CD4-positive, alpha-beta memory T cell (primary cell): ENCODE results near the gene SFI1. TPM values are rescaled to one million over a fixed set of nuclear protein-coding genes. Genes with fewer than 3 reads are reported as not detected.
"Not testable (repeated sequence)": the region's sequence is repeated elsewhere in the genome, so short reads cannot be mapped to it uniquely, and the experiment has no call there.

Experiments
- CTCF ChIA-PET: fragments of 350-600 bp; sonication (Branson Sonifier 250); formaldehyde crosslinking; loops from one replicate; lab custom pipeline; 2021; ENCODE audit warnings: inconsistent platforms; ENCODE audit not compliant: partially characterized antibody; lab: Charles Lee
- POLR2A ChIA-PET: fragments of 350-600 bp; sonication (Branson Sonifier 250); formaldehyde crosslinking; loops from one replicate; lab custom pipeline; 2021; ENCODE audit not compliant: partially characterized antibody; lab: Charles Lee
- DNase-seq, 5 donors: peaks; one replicate each; pipeline versions ENCODE4 v3.0.0 to v3.0.0-alpha.2; 2020 to 2022; ENCODE audit warnings: mixed read lengths in 1 of 5
- H3K27ac ChIP-seq: one replicate; pipeline ENCODE4 v1.7.0; 2013; ENCODE audit warnings: low read depth, low read length
- H3K27me3 ChIP-seq: 2 replicates; pipeline ENCODE4 v1.7.0; 2013; ENCODE audit warnings: mild to moderate bottlenecking, low read length, moderate library complexity; ENCODE audit not compliant: insufficient read depth
- H3K36me3 ChIP-seq: 2 replicates; pipeline ENCODE4 v1.7.0; 2013; ENCODE audit warnings: mild to moderate bottlenecking, low read length, moderate library complexity; ENCODE audit not compliant: insufficient read depth
- H3K4me1 ChIP-seq: 2 replicates; pipeline ENCODE4 v1.7.0; 2013; ENCODE audit warnings: mild to moderate bottlenecking, low read length, moderate library complexity; ENCODE audit not compliant: insufficient read depth
- H3K4me3 ChIP-seq, 2 donors: one replicate each; pipeline ENCODE4 v1.7.0; 2013; ENCODE audit warnings: low read length in 2 of 2, mild to moderate bottlenecking in 1 of 2
- H3K9me3 ChIP-seq, 2 donors: one replicate each; pipeline ENCODE4 v1.7.0; 2013; ENCODE audit warnings: low read length in 2 of 2, control low read depth in 1 of 2; ENCODE audit not compliant: control insufficient read depth in 1 of 2
- H3K27ac Mint-ChIP-seq, 7 donors: one replicate each; pipeline ENCODE4 v1.8.0; 2020 to 2021; ENCODE audit warnings: mixed read lengths in 7 of 7, mild to moderate bottlenecking in 6 of 7, inconsistent platforms in 3 of 7, moderate library complexity in 3 of 7
- H3K27me3 Mint-ChIP-seq, 2 donors: one replicate each; pipeline ENCODE4 v1.8.0; 2020 to 2021; ENCODE audit warnings: mixed read lengths in 2 of 2
- H3K36me3 Mint-ChIP-seq, 2 donors: one replicate each; pipeline ENCODE4 v1.8.0; 2020 to 2021; ENCODE audit warnings: mixed read lengths in 2 of 2, inconsistent platforms in 1 of 2, mild to moderate bottlenecking in 1 of 2
- H3K4me1 Mint-ChIP-seq, 4 donors: one replicate each; pipeline ENCODE4 v1.8.0; 2020 to 2021; ENCODE audit warnings: mixed read lengths in 4 of 4, mild to moderate bottlenecking in 1 of 4
- H3K4me3 Mint-ChIP-seq, 8 donors: one replicate each; pipeline ENCODE4 v1.8.0; 2020 to 2021; ENCODE audit warnings: mixed read lengths in 8 of 8, mild to moderate bottlenecking in 7 of 8, moderate library complexity in 6 of 8, inconsistent platforms in 3 of 8
- H3K9me3 Mint-ChIP-seq, 8 donors: one replicate each; pipeline ENCODE4 v1.8.0; 2020 to 2021; ENCODE audit warnings: mixed read lengths in 8 of 8, mild to moderate bottlenecking in 5 of 8, inconsistent platforms in 3 of 8, moderate library complexity in 1 of 8
- intact Hi-C: fragments of 100-400 bp; cut with micrococcal nuclease; formaldehyde crosslinking; loops from one replicate; pipeline ENCODE4 v1.15.1; 2023
- polyA plus RNA-seq, 2 donors: library from polyadenylated mRNA; unstranded; fragments of 300-500 nt; fragmentation: Illumina TruSeq; gene quantifications; one replicate each; pipeline ENCODE4 v1.2.3, GENCODE V29; 2021
- total RNA-seq, 2 experiments: library from RNA; stranded (reverse); gene quantifications; one replicate each; pipeline ENCODE4 v1.2.3, GENCODE V29; 2021

Gene SFI1
- total and polyA plus RNA-seq, 4 experiments from 2014 or later, result 14.7 to 333 (median 181) TPM

GRCh38 chr22:31652088-31652487 lies 155.8 kb downstream of the SFI1 start:
- Mint-ChIP-seq H3K9me3 (no peaks in the 10 kb centered on the region), H3K27me3 (no peaks in the 10 kb centered on the region), H3K36me3 (peaks cover 20 to 34% of the 10 kb centered on the region in 2 donors), H3K4me1 (peaks cover 17 to 34% (median 21%) of the 10 kb centered on the region in 4 donors), H3K27ac (peak overlapping the region in 3 of 7 donors; percentile 42 to 68 (median 60)), H3K4me3 (peak overlapping the region in 1 of 8 donors; percentile 17)
- intact Hi-C loops, result no loop called here
- Histone ChIP-seq H3K27me3 (no peaks in the 10 kb centered on the region), H3K27ac (no peak overlapping the region), H3K9me3 (no peaks in the 10 kb centered on the region), H3K4me3 (no peak overlapping the region), H3K36me3 (peaks cover 16% of the 10 kb centered on the region), H3K4me1 (peaks cover 15% of the 10 kb centered on the region)
- no peak for DNase-seq
- ChIA-PET CTCF (no interaction called here), POLR2A (no interaction called here)

GRCh38 chr22:31652911-31653684 lies 156.8 kb downstream of the SFI1 start:
- Mint-ChIP-seq H3K27me3 (no peaks in the 10 kb centered on the region), H3K4me3 (no peak overlapping the region), H3K4me1 (peaks cover 20 to 34% (median 25%) of the 10 kb centered on the region in 4 donors), H3K27ac (peak overlapping the region in 1 of 7 donors; percentile 60), H3K36me3 (peaks cover 25 to 27% of the 10 kb centered on the region in 2 donors), H3K9me3 (no peaks in the 10 kb centered on the region)
- Histone ChIP-seq H3K27me3 (no peaks in the 10 kb centered on the region), H3K36me3 (peaks cover 6% of the 10 kb centered on the region), H3K9me3 (no peaks in the 10 kb centered on the region), H3K27ac (no peak overlapping the region), H3K4me3 (no peak overlapping the region), H3K4me1 (peaks cover 15% of the 10 kb centered on the region)
- POLR2A ChIA-PET, result interaction anchor here (1.8 kb wide), 1 partner anchor 9 kb away, joined by 5 read pairs; the partner anchor contains the start of gene PISD
- intact Hi-C loops, result no loop called here
- CTCF ChIA-PET, result interaction anchor here (1.6 kb wide), 1 partner anchor 13 kb away, joined by 8 read pairs; no protein-coding TSS in a partner anchor
- DNase-seq, result no peak

GRCh38 chr22:31653944-31654343 lies 157.6 kb downstream of the SFI1 start:
- H3K4me1 Mint-ChIP-seq, result peaks cover 21 to 40% (median 29%) of the 10 kb centered on the region in 4 donors
- Histone ChIP-seq H3K27ac (no peak overlapping the region), H3K27me3 (no peaks in the 10 kb centered on the region), H3K4me1 (peaks cover 15% of the 10 kb centered on the region), H3K36me3 (peaks cover 5% of the 10 kb centered on the region), H3K4me3 (no peak overlapping the region), H3K9me3 (no peaks in the 10 kb centered on the region)
- DNase-seq, result no peak
- peak overlapping the region in 5 of 7 donors; percentile 2 to 86 (median 67) for H3K27ac Mint-ChIP-seq
- CTCF ChIA-PET, result interaction anchor here (1.6 to 3.5 kb wide), 2 partner anchors 12 kb away, joined by 8 to 17 read pairs; no protein-coding TSS in a partner anchor
- H3K27me3 Mint-ChIP-seq, result no peaks in the 10 kb centered on the region
- H3K36me3 Mint-ChIP-seq, result peaks cover 23 to 24% of the 10 kb centered on the region in 2 donors
- intact Hi-C loops, result no loop called here
- POLR2A ChIA-PET, result interaction anchor here (1.8 kb wide), 1 partner anchor 8 kb away, joined by 5 read pairs; the partner anchor contains the start of gene PISD
- H3K4me3 Mint-ChIP-seq, result no peak overlapping the region
- H3K9me3 Mint-ChIP-seq, result no peaks in the 10 kb centered on the region

- no peaks in the 10 kb centered on the region for H3K9me3 ChIP-seq
- H3K4me1 Mint-ChIP-seq, result peaks cover 23 to 43% (median 33%) of the 10 kb centered on the region in 4 donors
- no peak overlapping the region for H3K4me3 ChIP-seq
- no peak overlapping the region for H3K27ac ChIP-seq
- H3K36me3 Mint-ChIP-seq, result peaks cover 19% of the 10 kb centered on the region in 2 donors
- no peak for DNase-seq
- H3K4me3 Mint-ChIP-seq, result no peak overlapping the region
- intact Hi-C loops, result no loop called here
- H3K27me3 ChIP-seq, result no peaks in the 10 kb centered on the region
- H3K9me3 Mint-ChIP-seq, result no peaks in the 10 kb centered on the region
- peaks cover 5% of the 10 kb centered on the region for H3K36me3 ChIP-seq
- H3K27ac Mint-ChIP-seq, result peak overlapping the region in 4 of 7 donors; percentile 2 to 86 (median 62)
- POLR2A ChIA-PET, result interaction anchor here (1.8 kb wide), 1 partner anchor 8 kb away, joined by 5 read pairs; the partner anchor contains the start of gene PISD
- H3K27me3 Mint-ChIP-seq, result no peaks in the 10 kb centered on the region
- peaks cover 15% of the 10 kb centered on the region for H3K4me1 ChIP-seq
- CTCF ChIA-PET, result interaction anchor here (3.5 kb wide), 1 partner anchor 11 kb away, joined by 17 read pairs; no protein-coding TSS in a partner anchor
Observed at GRCh38 chr22:31654408-31654807, 158.1 kb downstream of the SFI1 start.

GRCh38 chr22:31659246-31659645 lies 162.9 kb downstream of the SFI1 start:
- peaks cover 22% of the 10 kb centered on the region for H3K4me1 ChIP-seq
- no peaks in the 10 kb centered on the region for H3K9me3 Mint-ChIP-seq
- no peak overlapping the region for H3K27ac Mint-ChIP-seq
- H3K36me3 Mint-ChIP-seq, result peaks cover 9 to 19% of the 10 kb centered on the region in 2 donors
- no peak overlapping the region for H3K27ac ChIP-seq
- POLR2A ChIA-PET, result no interaction called here
- no peak overlapping the region for H3K4me3 ChIP-seq
- H3K36me3 ChIP-seq, result peaks cover 2% of the 10 kb centered on the region
- CTCF ChIA-PET, result interaction anchor here (1.0 kb wide), 1 partner anchor 311 kb away, joined by 3 read pairs; no protein-coding TSS in a partner anchor
- H3K4me1 Mint-ChIP-seq, result peaks cover 27 to 45% (median 33%) of the 10 kb centered on the region in 4 donors
- peaks cover 0 to 2% of the 10 kb centered on the region in 2 donors for H3K27me3 Mint-ChIP-seq
- peak overlapping the region in 1 of 8 donors; percentile 35 for H3K4me3 Mint-ChIP-seq
- no peaks in the 10 kb centered on the region for H3K27me3 ChIP-seq
- no peak for DNase-seq
- intact Hi-C loops, result no loop called here
- H3K9me3 ChIP-seq, result no peaks in the 10 kb centered on the region

GRCh38 chr22:31660860-31661341 lies 164.6 kb downstream of the SFI1 start:
- Mint-ChIP-seq H3K27ac (peak overlapping the region; percentile 95 to 100 (median 98)), H3K4me3 (peak overlapping the region; percentile 97 to 100 (median 100)), H3K36me3 (peaks cover 9 to 18% of the 10 kb centered on the region in 2 donors), H3K4me1 (peaks cover 29 to 46% (median 34%) of the 10 kb centered on the region in 4 donors)
- H3K27ac ChIP-seq, H3K36me3 ChIP-seq, H3K27me3 ChIP-seq, H3K9me3 Mint-ChIP-seq, H3K27me3 Mint-ChIP-seq, H3K9me3 ChIP-seq: not testable (repeated sequence)
- CTCF ChIA-PET, result interaction anchor here (1.0 to 7.9 kb wide), 8 partner anchors 14 to 310 kb away, joined by 3 to 78 read pairs (median 4); no protein-coding TSS in a partner anchor
- intact Hi-C loops, result loop anchor here (5.0 kb wide), 1 partner anchor 816 kb away; no protein-coding TSS in a partner anchor
- Histone ChIP-seq H3K4me1 (peaks cover 21% of the 10 kb centered on the region), H3K4me3 (peak overlapping the region in 1 of 2 donors; percentile 96)
- DNase-seq, result peak in 2 of 5 donors; percentile 15 to 58
- POLR2A ChIA-PET, result interaction anchor here (0.9 to 3.3 kb wide), 11 partner anchors 14 to 316 kb away, joined by 3 to 70 read pairs (median 7); partner anchors contain the start of genes DEPDC5 and YWHAH
